Natural killer cell (primary cell): Measurements from ENCODE around the gene CACNA1D. TPM values are rescaled to one million over a fixed set of nuclear protein-coding genes. Genes with fewer than 3 reads are reported as not detected.

ENCODE experiments used
- ATAC-seq, 3 donors: fragments of 150-1000 bp in 2 of 3; fragments of 200-7000 bp in 1 of 3; cut with Tn5 transposase; 1 replicate in 1 of 3; 2 replicates in 2 of 3; pipeline ENCODE4 v1.10.0; 2021; ENCODE audit warnings: mild to moderate bottlenecking in 2 of 3, moderate library complexity in 2 of 3
- DNase-seq, 2 donors: peaks; one replicate each; pipeline versions ENCODE4 v3.0.0 to v3.0.0-alpha.2; 2013 to 2021; ENCODE audit warnings: mixed read lengths in 1 of 2
- H3K27ac ChIP-seq: one replicate; pipeline ENCODE4 v1.5.1; 2013; ENCODE audit warnings: mild to moderate bottlenecking, low read length
- H3K27me3 ChIP-seq: one replicate; pipeline ENCODE4 v1.6.1; 2013; ENCODE audit warnings: low read length; ENCODE audit not compliant: control insufficient read depth, insufficient read depth
- H3K36me3 ChIP-seq: one replicate; pipeline ENCODE4 v1.6.1; 2013; ENCODE audit warnings: low read length; ENCODE audit not compliant: control insufficient read depth, insufficient read depth
- H3K4me1 ChIP-seq: one replicate; pipeline ENCODE4 v1.6.1; 2013; ENCODE audit warnings: low read length; ENCODE audit not compliant: control insufficient read depth, insufficient read depth
- H3K4me3 ChIP-seq: one replicate; pipeline ENCODE4 v1.5.1; 2013; ENCODE audit warnings: low read length
- H3K9me3 ChIP-seq: one replicate; pipeline ENCODE4 v1.6.1; 2013; ENCODE audit warnings: low read length; ENCODE audit not compliant: control insufficient read depth, insufficient read depth
- H3K27ac Mint-ChIP-seq, 2 donors: one replicate each; pipeline ENCODE4 v1.8.0; 2022; ENCODE audit warnings: mild to moderate bottlenecking in 2 of 2, mixed read lengths in 2 of 2, moderate library complexity in 1 of 2
- H3K27me3 Mint-ChIP-seq, 2 donors: one replicate each; pipeline ENCODE4 v1.8.0; 2022; ENCODE audit warnings: low read depth in 2 of 2, mixed read lengths in 2 of 2
- H3K36me3 Mint-ChIP-seq: one replicate; pipeline ENCODE4 v1.8.0; 2022; ENCODE audit warnings: mixed read lengths
- H3K4me1 Mint-ChIP-seq, 2 donors: one replicate each; pipeline ENCODE4 v1.8.0; 2022; ENCODE audit warnings: mixed read lengths in 2 of 2
- H3K4me3 Mint-ChIP-seq: one replicate; pipeline ENCODE4 v1.8.0; 2022; ENCODE audit warnings: mild to moderate bottlenecking, moderate library complexity, mixed read lengths
- H3K9me3 Mint-ChIP-seq, 2 donors: one replicate each; pipeline ENCODE4 v1.8.0; 2022; ENCODE audit warnings: mixed read lengths in 2 of 2
- WGBS: methylation state at CpG from one replicate; pipeline ENCODE4 v1.1.7; 2013; ENCODE audit warnings: missing lambda C conversion rate; ENCODE audit not compliant: insufficient coverage; 5-methylcytosine and 5-hydroxymethylcytosine counted together
- intact Hi-C: fragments of 100-400 bp; cut with micrococcal nuclease; formaldehyde crosslinking; loops from one replicate; pipeline ENCODE4 v1.14.2; 2022
- total RNA-seq, 4 donors: library from RNA; stranded (reverse); fragments of 120-200 nt in 1 of 4; gene quantifications; one replicate each; pipeline versions ENCODE4 v1.2.3 to v1.2.4, GENCODE V29; 2013 to 2022
- TF ChIP-seq, protein P1 (sequence below): fragments of 200-600 bp; IDR thresholded peaks from one replicate; pipeline ENCODE4 v1.8.0; 2022; ENCODE audit warnings: antibody characterized with exemption

CACNA1D gene
- total RNA-seq, 3 donors from 2014 or later (not counting 1 experiment from before 2014, with no cell fraction given) = 0.54 to 10.1 TPM; not detected in 1

- H3K27me3 Mint-ChIP-seq = peaks cover 0 to 5% of the 10 kb centered on the region in 2 donors
- H3K4me1 Mint-ChIP-seq = no peaks in the 10 kb centered on the region
- no peaks in the 10 kb centered on the region for H3K27me3 ChIP-seq
- no peak overlapping the region for H3K4me3 Mint-ChIP-seq
- 74% methylated on average over 14 of the region's 14 CpGs for WGBS
- no peaks in the 10 kb centered on the region for H3K9me3 ChIP-seq
- no peak for ATAC-seq
- H3K9me3 Mint-ChIP-seq = no peaks in the 10 kb centered on the region
- no peak for DNase-seq
- H3K27ac Mint-ChIP-seq = no peak overlapping the region
- no peaks in the 10 kb centered on the region for H3K36me3 ChIP-seq
- TF ChIP-seq, protein P1, sequence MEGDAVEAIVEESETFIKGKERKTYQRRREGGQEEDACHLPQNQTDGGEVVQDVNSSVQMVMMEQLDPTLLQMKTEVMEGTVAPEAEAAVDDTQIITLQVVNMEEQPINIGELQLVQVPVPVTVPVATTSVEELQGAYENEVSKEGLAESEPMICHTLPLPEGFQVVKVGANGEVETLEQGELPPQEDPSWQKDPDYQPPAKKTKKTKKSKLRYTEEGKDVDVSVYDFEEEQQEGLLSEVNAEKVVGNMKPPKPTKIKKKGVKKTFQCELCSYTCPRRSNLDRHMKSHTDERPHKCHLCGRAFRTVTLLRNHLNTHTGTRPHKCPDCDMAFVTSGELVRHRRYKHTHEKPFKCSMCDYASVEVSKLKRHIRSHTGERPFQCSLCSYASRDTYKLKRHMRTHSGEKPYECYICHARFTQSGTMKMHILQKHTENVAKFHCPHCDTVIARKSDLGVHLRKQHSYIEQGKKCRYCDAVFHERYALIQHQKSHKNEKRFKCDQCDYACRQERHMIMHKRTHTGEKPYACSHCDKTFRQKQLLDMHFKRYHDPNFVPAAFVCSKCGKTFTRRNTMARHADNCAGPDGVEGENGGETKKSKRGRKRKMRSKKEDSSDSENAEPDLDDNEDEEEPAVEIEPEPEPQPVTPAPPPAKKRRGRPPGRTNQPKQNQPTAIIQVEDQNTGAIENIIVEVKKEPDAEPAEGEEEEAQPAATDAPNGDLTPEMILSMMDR = no peak
- no peak overlapping the region for H3K27ac ChIP-seq
- H3K36me3 Mint-ChIP-seq = no peaks in the 10 kb centered on the region
- intact Hi-C loops = no loop called here
- H3K4me3 ChIP-seq = no peak overlapping the region
- no peaks in the 10 kb centered on the region for H3K4me1 ChIP-seq
These were observed 324.1 kb downstream of the CACNA1D start for GRCh38 chr3:53818221-53819162.

DNA sequence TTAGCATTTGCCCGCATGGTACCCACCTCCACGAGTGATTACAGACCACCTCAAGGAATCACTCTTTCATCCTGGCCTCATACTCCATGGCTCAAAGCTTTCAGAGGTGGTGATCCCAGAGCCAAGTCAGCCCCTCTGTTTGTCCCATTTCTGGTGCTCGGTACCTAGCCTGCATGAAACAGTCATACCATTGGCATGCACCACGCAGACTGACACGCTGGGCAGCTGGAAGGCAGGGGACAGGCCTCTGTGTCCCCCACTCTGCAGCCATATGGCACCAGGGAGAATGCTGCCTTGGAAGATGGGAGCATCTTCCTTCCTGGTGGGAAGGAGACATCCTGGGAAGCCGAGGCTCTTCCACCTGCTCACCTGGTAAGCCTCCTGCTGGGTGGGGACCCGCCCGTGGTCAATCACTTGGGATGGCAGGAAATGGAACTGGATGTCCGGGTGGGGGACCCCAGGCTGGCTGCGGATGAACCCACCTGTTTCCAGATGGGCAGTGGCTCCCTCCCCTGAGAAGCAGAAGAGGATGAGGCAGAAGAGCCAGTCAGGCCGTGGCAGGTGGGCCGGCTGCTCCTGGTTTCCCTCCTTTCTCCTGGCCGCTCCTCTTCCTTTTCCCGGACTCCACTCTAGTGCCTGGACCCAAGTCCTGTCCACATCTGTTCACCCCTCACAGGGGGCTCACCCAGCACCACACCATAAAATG lies 324.9 kb downstream of the CACNA1D start:
- ATAC-seq (no peak), DNase-seq (no peak)
- H3K27ac ChIP-seq = no peak overlapping the region
- no peak overlapping the region for H3K4me3 Mint-ChIP-seq
- H3K27ac Mint-ChIP-seq = no peak overlapping the region
- H3K9me3 ChIP-seq = no peaks in the 10 kb centered on the region
- H3K4me1 ChIP-seq = no peaks in the 10 kb centered on the region
- H3K36me3 ChIP-seq = no peaks in the 10 kb centered on the region
- H3K4me1 Mint-ChIP-seq = no peaks in the 10 kb centered on the region
- TF ChIP-seq, protein P1 = no peak
- H3K36me3 Mint-ChIP-seq = no peaks in the 10 kb centered on the region
- no peaks in the 10 kb centered on the region for H3K9me3 Mint-ChIP-seq
- no peaks in the 10 kb centered on the region for H3K27me3 ChIP-seq
- WGBS = 92% methylated on average over 14 of the region's 14 CpGs
- no peak overlapping the region for H3K4me3 ChIP-seq
- intact Hi-C loops = no loop called here
- H3K27me3 Mint-ChIP-seq = peaks cover 0 to 5% of the 10 kb centered on the region in 2 donors

- H3K27ac Mint-ChIP-seq = no peak overlapping the region
- no peaks in the 10 kb centered on the region for H3K9me3 Mint-ChIP-seq
- no peak for DNase-seq
- H3K4me3 ChIP-seq = no peak overlapping the region
- no peaks in the 10 kb centered on the region for H3K4me1 ChIP-seq
- peaks cover 0 to 5% of the 10 kb centered on the region in 2 donors for H3K27me3 Mint-ChIP-seq
- H3K9me3 ChIP-seq = no peaks in the 10 kb centered on the region
- H3K4me3 Mint-ChIP-seq = no peak overlapping the region
- H3K36me3 Mint-ChIP-seq = no peaks in the 10 kb centered on the region
- no peaks in the 10 kb centered on the region for H3K36me3 ChIP-seq
- 87% methylated on average over 5 of the region's 5 CpGs for WGBS
- TF ChIP-seq, protein P1 = no peak
- no peaks in the 10 kb centered on the region for H3K4me1 Mint-ChIP-seq
- H3K27ac ChIP-seq = no peak overlapping the region
- ATAC-seq = no peak
- H3K27me3 ChIP-seq = no peaks in the 10 kb centered on the region
- intact Hi-C loops = no loop called here
These were observed 325.7 kb downstream of the CACNA1D start for GRCh38 chr3:53820084-53820483.
